A549 (cell line): ENCODE results near the gene CDHR2. TPM values are rescaled to one million over a fixed set of nuclear protein-coding genes. Genes with fewer than 3 reads are reported as not detected.

Source experiments
- ATAC-seq, 2 experiments: fragments of 200-7000 bp in 1 of 2; fragments of >200 bp in 1 of 2; cut with Nextera tagmentation in 1 of 2; cut with Tn5 transposase in 1 of 2; 3 replicates each; pipeline versions ENCODE4 v1.8.0 to v1.9.1; 2018 to 2020; ENCODE audit warnings: mild to moderate bottlenecking in 1 of 2, moderate library complexity in 1 of 2
- CTCF ChIA-PET: fragments of 300-600 bp; sonication (Branson Sonifier 250); formaldehyde crosslinking; extraction: SDS; loops from one replicate; lab custom pipeline; 2021; ENCODE audit warnings: antibody characterized with exemption, inconsistent platforms; lab: Yijun Ruan, JAX
- POLR2A ChIA-PET: fragments of 350-600 bp; formaldehyde crosslinking; extraction: SDS; loops from one replicate; lab custom pipeline; 2021; ENCODE audit warnings: antibody characterized with exemption, inconsistent platforms; lab: Yijun Ruan, JAX
- DNase-seq, 2 experiments: peaks; one replicate each; pipeline versions ENCODE4 v3.0.0 to v3.0.0-alpha.2; 2011 to 2016; ENCODE audit warnings: low read depth in 1 of 2, low spot score in 1 of 2
- FAIRE-seq: peaks from 2 replicates; lab custom pipeline; 2011; peaks lifted over from hg19 to GRCh38; lab: Jason Lieb, UNC
- H3K27ac ChIP-seq, 2 experiments: fragments of >200 bp; sonication (Bioruptor Twin); formaldehyde crosslinking; 3 replicates each; pipeline ENCODE4 v1.5.1; 2016 to 2017
- H3K4me1 ChIP-seq: fragments of >200 bp; sonication (Bioruptor Twin); formaldehyde crosslinking; 3 replicates; pipeline ENCODE4 v1.6.1; 2016
- H3K4me2 ChIP-seq: fragments of >200 bp; sonication (Bioruptor Twin); formaldehyde crosslinking; 3 replicates; pipeline ENCODE4 v1.6.1; 2016
- H3K4me3 ChIP-seq: fragments of >200 bp; sonication (Bioruptor Twin); formaldehyde crosslinking; 3 replicates; pipeline ENCODE4 v1.5.1; 2016
- H3K9me3 ChIP-seq: fragments of >200 bp; sonication (Bioruptor Twin); formaldehyde crosslinking; 3 replicates; pipeline ENCODE4 v1.6.1; 2016
- CHD2 ChIP-seq: fragments of 150-350 bp; IDR thresholded peaks from 2 replicates; pipeline ENCODE4 v1.6.1; 2014; ENCODE audit warnings: low read length; ENCODE audit not compliant: partially characterized antibody
- CHD4 ChIP-seq: fragments of 200-600 bp; sonication (generic); IDR thresholded peaks from 2 replicates; pipeline ENCODE4 v1.6.1; 2016; ENCODE audit warnings: antibody characterized with exemption, mild to moderate bottlenecking, borderline replicate concordance
- EP300 ChIP-seq, 2 experiments: fragments of >200 bp; sonication (Bioruptor Twin); formaldehyde crosslinking; IDR thresholded peaks; 2 replicates in 1 of 2; 3 replicates in 1 of 2; pipeline ENCODE4 v1.6.1; 2016 to 2017
- FOSB ChIP-seq: fragments of 250-450 bp; sonication (Bioruptor Pico); IDR thresholded peaks from 2 replicates; pipeline ENCODE4 v1.5.0; 2020; ENCODE audit warnings: mild to moderate bottlenecking, moderate library complexity
- FOSL2 ChIP-seq, 2 experiments: fragments of 450-650 bp in 1 of 2; fragments of >200 bp in 1 of 2; sonication (Bioruptor Twin) in 1 of 2; formaldehyde crosslinking; IDR thresholded peaks; 2 replicates each; pipeline versions ENCODE4 v1.5.0 to v1.6.1; 2016 to 2020; ENCODE audit warnings: mild to moderate bottlenecking in 1 of 2, moderate library complexity in 1 of 2
- GATA3 ChIP-seq: IDR thresholded peaks from 2 replicates; pipeline ENCODE4 v1.6.1; 2012; ENCODE audit warnings: borderline replicate concordance
- HDAC2 ChIP-seq: fragments of 200-600 bp; sonication (generic); IDR thresholded peaks from 2 replicates; pipeline ENCODE4 v1.6.1; 2016
- HEYL ChIP-seq: fragments of 250-450 bp; sonication (Bioruptor Pico); IDR thresholded peaks from 2 replicates; pipeline ENCODE4 v1.8.0; 2021; ENCODE audit warnings: mild to moderate bottlenecking, moderate library complexity
- JUNB ChIP-seq: fragments of >200 bp; sonication (Bioruptor Twin); formaldehyde crosslinking; IDR thresholded peaks from 2 replicates; pipeline ENCODE4 v1.6.1; 2016
- KDM1A ChIP-seq: fragments of 200-600 bp; sonication (generic); IDR thresholded peaks from 2 replicates; pipeline ENCODE4 v1.6.1; 2016; ENCODE audit warnings: low read depth, mild to moderate bottlenecking
- MYC ChIP-seq: IDR thresholded peaks from 2 replicates; pipeline ENCODE4 v1.6.1; 2012; ENCODE audit warnings: mild to moderate bottlenecking, inconsistent platforms, low read length, improper control_type of control experiment, borderline replicate concordance
- NFE2L2 ChIP-seq: fragments of 150-350 bp; conservative IDR thresholded peaks from 2 replicates; pipeline ENCODE4 v1.6.1; 2014; ENCODE audit warnings: low read length
- NR3C1 ChIP-seq: fragments of >200 bp; sonication (Bioruptor Twin); formaldehyde crosslinking; IDR thresholded peaks from 3 replicates; pipeline ENCODE4 v1.6.1; 2017
- RARB ChIP-seq: fragments of 250-450 bp; sonication (Bioruptor Pico); IDR thresholded peaks from 2 replicates; pipeline ENCODE4 v1.8.0; 2021; ENCODE audit warnings: mild to moderate bottlenecking, moderate library complexity
- RNF2 ChIP-seq: fragments of 200-600 bp; sonication (generic); IDR thresholded peaks from 2 replicates; pipeline ENCODE4 v1.6.1; 2016; ENCODE audit warnings: low read depth, mild to moderate bottlenecking, antibody characterized with exemption, moderate library complexity, borderline replicate concordance
- SMC3 ChIP-seq: fragments of >200 bp; sonication (Bioruptor Twin); formaldehyde crosslinking; IDR thresholded peaks from 3 replicates; pipeline ENCODE4 v1.6.1; 2018; ENCODE audit warnings: inconsistent platforms
- TP53 ChIP-seq: fragments of 250-450 bp; sonication (Bioruptor Pico); IDR thresholded peaks from 2 replicates; pipeline ENCODE4 v1.5.0; 2021; ENCODE audit warnings: mild to moderate bottlenecking, moderate library complexity
- ZC3H11A ChIP-seq: fragments of 450-650 bp; IDR thresholded peaks from 2 replicates; pipeline ENCODE4 v1.6.1; 2014; ENCODE audit warnings: antibody characterized with exemption, mild to moderate bottlenecking
- ZFP36 ChIP-seq: fragments of 450-650 bp; IDR thresholded peaks from 2 replicates; pipeline ENCODE4 v1.6.1; 2014; ENCODE audit warnings: borderline replicate concordance; ENCODE audit not compliant: partially characterized antibody
- ZNF302 ChIP-seq: fragments of 250-450 bp; sonication (Bioruptor Pico); IDR thresholded peaks from 2 replicates; pipeline ENCODE4 v1.9.0; 2021; ENCODE audit warnings: inconsistent platforms, mild to moderate bottlenecking, moderate library complexity
- ZSCAN20 ChIP-seq: fragments of 250-450 bp; sonication (Bioruptor Pico); IDR thresholded peaks from 2 replicates; pipeline ENCODE4 v1.8.0; 2022; ENCODE audit warnings: mild to moderate bottlenecking, moderate library complexity
- WGBS: methylation state at CpG from one replicate; pipeline ENCODE4 v1.1.6; 2017; ENCODE audit errors: missing lambda C conversion rate; 5-methylcytosine and 5-hydroxymethylcytosine counted together
- polyA plus RNA-seq, 4 experiments: library from polyadenylated mRNA; depleted of rRNA in 3 of 4; stranded (reverse); fragments of >200 nt; fragmentation: RNase III in 1 of 4; extraction: RNeasy Plus Mini Kit Qiagen cat#74134 plus additional on column Dnase treatment in 1 of 4; gene quantifications; 2 replicates in 3 of 4; 3 replicates in 1 of 4; pipeline ENCODE4 v1.2.3, GENCODE V29; 2011 to 2017
- TF ChIP-seq, protein P1 (sequence below): fragments of 450-650 bp; IDR thresholded peaks from 2 replicates; pipeline ENCODE4 v1.6.1; 2014; ENCODE audit warnings: antibody characterized with exemption
- TF ChIP-seq, protein P2 (sequence below): fragments of >200 bp; sonication (Bioruptor Twin); formaldehyde crosslinking; IDR thresholded peaks from 3 replicates; pipeline ENCODE4 v1.6.1; 2016
- TF ChIP-seq, protein P3 (sequence below): IDR thresholded peaks from 2 replicates; pipeline ENCODE4 v1.6.1; 2012
- TF ChIP-seq, protein P4 (sequence below): fragments of 250-450 bp; sonication (Bioruptor Pico); IDR thresholded peaks from 2 replicates; pipeline ENCODE4 v1.5.0; 2020; ENCODE audit warnings: low read depth, mild to moderate bottlenecking, moderate library complexity
- TF ChIP-seq, protein P5 (sequence below): fragments of 150-350 bp; IDR thresholded peaks from 2 replicates; pipeline ENCODE4 v1.6.1; 2014; ENCODE audit warnings: low read depth, mild to moderate bottlenecking, low read length
- TF ChIP-seq, protein P6 (sequence below): IDR thresholded peaks from 2 replicates; pipeline ENCODE4 v1.6.1; 2012

Gene CDHR2
- polyA plus RNA-seq, 2 of the 4 experiments (the other 2 are of a cell fraction) = 0.09 TPM; not detected in 1

DNA sequence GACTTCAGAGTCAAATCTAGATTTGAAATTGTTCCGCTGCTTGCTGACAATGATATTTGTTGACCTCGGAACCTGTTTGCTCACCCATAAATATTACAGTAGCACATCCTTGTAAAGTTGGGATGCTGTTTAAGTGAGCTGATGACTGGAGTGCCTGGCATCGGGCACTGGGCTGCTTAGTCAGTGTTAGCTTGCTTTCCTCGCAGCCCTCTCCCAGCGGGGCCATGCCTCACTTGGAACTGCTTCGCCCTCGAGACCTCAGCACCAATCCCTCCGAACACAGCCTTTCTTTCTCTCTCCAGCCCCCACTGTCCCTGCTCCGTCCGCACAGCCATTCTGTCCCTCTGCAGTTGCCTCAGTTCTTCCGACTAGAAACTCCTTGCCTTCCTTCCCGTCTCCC lies 35.4 kb upstream of the CDHR2 start:
- ChIA-PET CTCF (interaction anchor here (1.0 to 2.4 kb wide), 4 partner anchors 15 to 66 kb away, joined by 3 to 8 read pairs (median 3); partner anchors contain the start of gene FAF2), POLR2A (no interaction called here)
- H3K4me2 ChIP-seq = no peak overlapping the region
- ATAC-seq = peak; percentile 48 to 49; a peak in 2 of 6 replicates
- FAIRE-seq = no peak
- TF ChIP-seq TP53 (no peak), KDM1A (no peak), MYC (no peak), NR3C1 (no peak), SMC3 (no peak), ZNF302 (CRISPR knock-in tag) (no peak), NFE2L2 (no peak), GATA3 (no peak), ZSCAN20 (no peak)
- TF ChIP-seq, protein P1, sequence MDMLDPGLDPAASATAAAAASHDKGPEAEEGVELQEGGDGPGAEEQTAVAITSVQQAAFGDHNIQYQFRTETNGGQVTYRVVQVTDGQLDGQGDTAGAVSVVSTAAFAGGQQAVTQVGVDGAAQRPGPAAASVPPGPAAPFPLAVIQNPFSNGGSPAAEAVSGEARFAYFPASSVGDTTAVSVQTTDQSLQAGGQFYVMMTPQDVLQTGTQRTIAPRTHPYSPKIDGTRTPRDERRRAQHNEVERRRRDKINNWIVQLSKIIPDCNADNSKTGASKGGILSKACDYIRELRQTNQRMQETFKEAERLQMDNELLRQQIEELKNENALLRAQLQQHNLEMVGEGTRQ = no peak
- TF ChIP-seq, protein P2, sequence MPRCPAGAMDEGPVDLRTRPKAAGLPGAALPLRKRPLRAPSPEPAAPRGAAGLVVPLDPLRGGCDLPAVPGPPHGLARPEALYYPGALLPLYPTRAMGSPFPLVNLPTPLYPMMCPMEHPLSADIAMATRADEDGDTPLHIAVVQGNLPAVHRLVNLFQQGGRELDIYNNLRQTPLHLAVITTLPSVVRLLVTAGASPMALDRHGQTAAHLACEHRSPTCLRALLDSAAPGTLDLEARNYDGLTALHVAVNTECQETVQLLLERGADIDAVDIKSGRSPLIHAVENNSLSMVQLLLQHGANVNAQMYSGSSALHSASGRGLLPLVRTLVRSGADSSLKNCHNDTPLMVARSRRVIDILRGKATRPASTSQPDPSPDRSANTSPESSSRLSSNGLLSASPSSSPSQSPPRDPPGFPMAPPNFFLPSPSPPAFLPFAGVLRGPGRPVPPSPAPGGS = no peak
- no peaks in the 10 kb centered on the region for H3K4me1 ChIP-seq
- H3K4me3 ChIP-seq = no peak overlapping the region
- H3K27ac ChIP-seq = no peak overlapping the region
- no peaks in the 10 kb centered on the region for H3K9me3 ChIP-seq
- no peak for DNase-seq
- WGBS = 84% methylated on average over 12 of the region's 12 CpGs

DNA sequence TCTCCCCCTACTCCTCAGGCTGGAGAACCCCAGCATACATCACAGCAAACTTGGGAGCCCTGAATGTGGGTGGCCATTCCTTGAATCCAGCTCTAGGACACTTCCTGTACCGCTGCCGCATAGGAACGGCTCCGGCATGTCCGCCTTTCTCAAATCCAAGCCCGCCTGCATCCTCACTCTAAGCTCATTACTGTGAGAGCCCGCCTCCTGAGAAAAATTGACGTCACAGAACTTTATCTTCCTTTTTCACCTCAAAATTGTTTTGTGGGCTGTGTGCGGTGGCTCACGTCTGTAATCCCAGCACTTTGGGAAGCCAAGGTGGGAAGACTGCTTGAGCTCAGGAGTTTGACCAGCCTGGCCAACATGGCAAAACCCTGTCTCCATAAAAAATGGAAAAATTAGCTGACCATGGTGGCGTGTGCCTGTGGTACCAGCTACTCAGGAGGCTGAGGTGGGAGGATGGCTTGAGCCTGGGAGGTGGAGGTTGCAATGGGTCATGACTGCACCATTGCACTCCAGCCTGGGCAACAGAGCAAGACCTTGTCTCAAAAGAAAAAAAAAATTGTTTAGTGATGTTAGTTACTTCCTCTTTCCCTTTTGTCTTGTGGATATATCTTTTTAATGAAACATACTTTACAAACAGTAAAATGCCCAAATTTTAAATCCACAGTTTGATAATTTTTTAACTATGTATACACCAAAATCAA lies 34.7 kb upstream of the CDHR2 start:
- Histone ChIP-seq H3K9me3 (no peaks in the 10 kb centered on the region), H3K4me3 (no peak overlapping the region), H3K4me1 (no peaks in the 10 kb centered on the region), H3K27ac (no peak overlapping the region), H3K4me2 (no peak overlapping the region)
- FAIRE-seq (no peak), ATAC-seq (0 out of 6 replicates have a peak, but pooled peaks of 1 of the 2 experiments have one; percentile 34), DNase-seq (no peak)
- TF ChIP-seq RNF2 (no peak), HDAC2 (no peak), ZFP36 (no peak), NR3C1 (no peak)
- TF ChIP-seq, protein P2 = no peak
- TF ChIP-seq, protein P3, sequence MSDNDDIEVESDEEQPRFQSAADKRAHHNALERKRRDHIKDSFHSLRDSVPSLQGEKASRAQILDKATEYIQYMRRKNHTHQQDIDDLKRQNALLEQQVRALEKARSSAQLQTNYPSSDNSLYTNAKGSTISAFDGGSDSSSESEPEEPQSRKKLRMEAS = no peak
- TF ChIP-seq, protein P4, sequence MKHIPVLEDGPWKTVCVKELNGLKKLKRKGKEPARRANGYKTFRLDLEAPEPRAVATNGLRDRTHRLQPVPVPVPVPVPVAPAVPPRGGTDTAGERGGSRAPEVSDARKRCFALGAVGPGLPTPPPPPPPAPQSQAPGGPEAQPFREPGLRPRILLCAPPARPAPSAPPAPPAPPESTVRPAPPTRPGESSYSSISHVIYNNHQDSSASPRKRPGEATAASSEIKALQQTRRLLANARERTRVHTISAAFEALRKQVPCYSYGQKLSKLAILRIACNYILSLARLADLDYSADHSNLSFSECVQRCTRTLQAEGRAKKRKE = no peak
- ChIA-PET CTCF (interaction anchor here (1.0 to 2.4 kb wide), 4 partner anchors 14 to 66 kb away, joined by 3 to 8 read pairs (median 3); partner anchors contain the start of gene FAF2), POLR2A (no interaction called here)
- WGBS = 92% methylated on average over 11 of the region's 11 CpGs

DNA sequence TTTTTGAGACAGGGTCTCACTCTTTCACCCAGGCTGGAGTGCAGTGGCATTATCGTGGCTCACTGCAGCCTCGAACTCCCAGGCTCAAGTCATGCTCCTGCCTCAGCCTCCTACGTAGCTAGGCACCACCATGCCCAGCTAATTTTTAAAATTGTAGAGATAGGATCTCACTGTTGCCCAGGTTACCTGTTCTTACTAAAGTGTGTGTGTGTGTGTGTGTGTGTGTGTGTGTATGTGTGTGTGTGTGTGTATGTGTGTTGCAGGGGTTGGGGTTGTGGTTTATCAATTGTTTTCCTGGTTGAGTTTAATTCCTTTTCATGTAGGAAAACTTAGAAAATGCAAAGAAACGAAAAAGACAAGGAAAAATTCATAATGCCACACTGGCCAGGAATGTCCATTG lies 33.7 kb upstream of the CDHR2 start:
- Histone ChIP-seq H3K4me1 (no peaks in the 10 kb centered on the region), H3K9me3 (no peaks in the 10 kb centered on the region), H3K27ac (no peak overlapping the region), H3K4me3 (no peak overlapping the region), H3K4me2 (no peak overlapping the region)
- ChIA-PET POLR2A (no interaction called here), CTCF (interaction anchor here (2.4 kb wide), 1 partner anchor 67 kb away, joined by 8 read pairs; the partner anchor contains the start of gene FAF2)
- no peak for DNase-seq
- TF ChIP-seq FOSL2 (IDR thresholded peaks at IDR 0.05) (no peak), FOSL2 (CRISPR knock-in tag; IDR thresholded peaks at IDR 0.05) (no peak), NR3C1 (no peak), JUNB (no peak), FOSB (CRISPR knock-in tag) (no peak), EP300 (IDR thresholded peaks at IDR 0.05) (no peak), CHD4 (no peak), GATA3 (no peak), CHD2 (no peak), ZC3H11A (no peak), ZNF302 (CRISPR knock-in tag) (no peak), RARB (no peak), HEYL (CRISPR knock-in tag) (no peak)
- TF ChIP-seq, protein P5, sequence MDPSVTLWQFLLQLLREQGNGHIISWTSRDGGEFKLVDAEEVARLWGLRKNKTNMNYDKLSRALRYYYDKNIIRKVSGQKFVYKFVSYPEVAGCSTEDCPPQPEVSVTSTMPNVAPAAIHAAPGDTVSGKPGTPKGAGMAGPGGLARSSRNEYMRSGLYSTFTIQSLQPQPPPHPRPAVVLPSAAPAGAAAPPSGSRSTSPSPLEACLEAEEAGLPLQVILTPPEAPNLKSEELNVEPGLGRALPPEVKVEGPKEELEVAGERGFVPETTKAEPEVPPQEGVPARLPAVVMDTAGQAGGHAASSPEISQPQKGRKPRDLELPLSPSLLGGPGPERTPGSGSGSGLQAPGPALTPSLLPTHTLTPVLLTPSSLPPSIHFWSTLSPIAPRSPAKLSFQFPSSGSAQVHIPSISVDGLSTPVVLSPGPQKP = no peak
- TF ChIP-seq, protein P6, sequence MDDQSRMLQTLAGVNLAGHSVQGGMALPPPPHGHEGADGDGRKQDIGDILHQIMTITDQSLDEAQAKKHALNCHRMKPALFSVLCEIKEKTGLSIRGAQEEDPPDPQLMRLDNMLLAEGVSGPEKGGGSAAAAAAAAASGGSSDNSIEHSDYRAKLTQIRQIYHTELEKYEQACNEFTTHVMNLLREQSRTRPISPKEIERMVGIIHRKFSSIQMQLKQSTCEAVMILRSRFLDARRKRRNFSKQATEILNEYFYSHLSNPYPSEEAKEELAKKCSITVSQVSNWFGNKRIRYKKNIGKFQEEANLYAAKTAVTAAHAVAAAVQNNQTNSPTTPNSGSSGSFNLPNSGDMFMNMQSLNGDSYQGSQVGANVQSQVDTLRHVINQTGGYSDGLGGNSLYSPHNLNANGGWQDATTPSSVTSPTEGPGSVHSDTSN = no peak
- ATAC-seq = no peak
- FAIRE-seq = no peak
- 67% methylated on average over 4 of the region's 4 CpGs for WGBS
